GM21786 (cell line): Measurements from ENCODE around the gene SAFB.
"Not testable (repeated sequence)": the region's sequence is repeated elsewhere in the genome, so short reads cannot be mapped to it uniquely, and the experiment has no call there.

ENCODE experiments used
- ATAC-seq: cut with Tn5 transposase; IDR thresholded peaks from one replicate; pipeline ENCODE4 v1.9.1; 2021; ENCODE audit not compliant: unreplicated experiment

SAFB gene

GRCh38 chr19:5696196-5697021 is 73.5 kb downstream of the SAFB start:
- ATAC-seq = no peak

- ATAC-seq = no peak
Measured at GRCh38 chr19:5697022-5697889, 74.4 kb downstream of the SAFB start.

- no peak for ATAC-seq
Measured at GRCh38 chr19:5697890-5698634, 75.2 kb downstream of the SAFB start.

- ATAC-seq = no peak
Measured at GRCh38 chr19:5698635-5699422, 75.9 kb downstream of the SAFB start.

GRCh38 chr19:5700455-5701092 is 77.7 kb downstream of the SAFB start:
- ATAC-seq = no peak

- ATAC-seq = not testable (repeated sequence)
Measured at GRCh38 chr19:5702053-5702410, 79.1 kb downstream of the SAFB start.

- ATAC-seq = no peak
Measured at GRCh38 chr19:5703819-5704818, 81.2 kb downstream of the SAFB start.

- no peak for ATAC-seq
Measured at GRCh38 chr19:5705552-5705951, 82.7 kb downstream of the SAFB start.

- no peak for ATAC-seq
Measured at GRCh38 chr19:5706876-5707573, 84.1 kb downstream of the SAFB start.

- ATAC-seq = no peak
Measured at GRCh38 chr19:5707576-5708575, 85.0 kb downstream of the SAFB start.

- ATAC-seq = no peak
Measured at GRCh38 chr19:5711025-5711424, 88.1 kb downstream of the SAFB start.

GRCh38 chr19:5711713-5712161 is 88.9 kb downstream of the SAFB start:
- no peak for ATAC-seq

- ATAC-seq = no peak
Measured at GRCh38 chr19:5713228-5713627, 90.3 kb downstream of the SAFB start.

GRCh38 chr19:5714816-5715215 is 91.9 kb downstream of the SAFB start:
- no peak for ATAC-seq

GRCh38 chr19:5717215-5717935 is 94.5 kb downstream of the SAFB start:
- no peak for ATAC-seq
